ENCODE measurements around the gene ING2. TPM values are rescaled to one million over a fixed set of nuclear protein-coding genes. Genes with fewer than 3 reads are reported as not detected.
A peak's percentile ranks its signal among the peaks of the same experiment; 100 is the strongest.

The ING2 gene
- total and polyA plus RNA-seq, 12 donors, result 18.9 to 119 (median 43.6) TPM

DNA sequence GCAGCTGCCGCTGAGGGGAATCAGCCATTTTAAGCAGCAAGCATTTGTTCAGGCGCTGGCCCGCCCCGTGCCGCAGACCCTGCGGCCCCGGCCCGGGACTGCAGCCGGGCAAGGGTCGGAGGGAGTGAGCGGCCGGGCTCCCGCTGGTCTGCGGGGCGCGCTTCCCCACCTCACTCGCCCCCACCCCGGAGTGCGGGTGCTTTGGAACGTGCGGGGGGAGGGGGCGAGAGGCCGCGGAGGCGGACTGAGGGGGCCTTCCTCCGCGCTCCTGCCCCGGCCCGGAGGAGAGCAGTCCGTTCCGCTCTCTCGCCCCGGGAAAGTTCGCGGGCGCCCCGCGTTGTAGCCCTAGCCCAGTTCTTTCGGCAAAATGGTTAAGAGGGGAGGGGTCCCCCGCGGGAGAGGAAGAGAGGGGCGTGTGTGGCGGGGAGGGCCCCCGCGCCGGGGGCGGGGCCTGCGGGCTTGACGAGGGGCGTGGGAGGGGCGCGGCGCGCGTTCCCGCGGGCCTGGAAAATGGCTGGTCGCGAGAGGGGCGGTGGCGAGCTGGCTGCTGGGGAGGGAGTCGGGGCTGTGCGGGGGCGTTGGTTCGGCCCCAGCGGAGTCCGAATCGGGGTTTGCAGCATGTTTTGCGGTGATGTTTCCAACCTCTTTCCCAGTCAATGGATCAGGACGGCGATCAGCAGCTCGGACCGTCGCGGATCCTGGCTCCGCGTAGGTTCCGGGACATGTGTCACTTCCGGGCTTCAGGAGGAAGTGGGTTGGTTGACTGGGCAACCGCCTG is 942 bp downstream of the ING2 start:
- intact Hi-C loops (cut with DNase I), result loop anchor here in 1 of 2 donors (10.0 kb wide), 1 partner anchor 149 kb away; the partner anchor contains the start of genes RWDD4 and TRAPPC11
- peaks cover 0 to 9% of the 10 kb centered on the region in 2 donors for H3K36me3 ChIP-seq (replicated peaks in 1 of 2)

DNA sequence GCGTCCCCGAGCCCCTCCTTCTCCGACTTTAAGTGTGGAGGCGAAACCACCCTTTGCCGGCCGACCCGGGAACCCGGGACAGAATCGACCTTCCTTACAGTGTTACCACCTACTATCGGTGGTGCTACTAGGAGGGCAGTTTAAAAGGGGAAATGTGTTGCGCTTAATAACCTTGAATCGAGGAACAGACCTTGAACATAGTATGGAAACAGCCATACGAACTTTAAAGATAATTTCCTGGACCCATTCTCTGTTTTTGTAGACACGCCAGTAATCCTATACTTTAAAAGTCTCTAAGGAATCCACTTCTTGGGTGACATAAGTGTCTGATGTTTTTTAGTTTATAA is 1.5 kb downstream of the ING2 start:
- Histone ChIP-seq H3K36me3 (replicated peaks in 1 of 2) (peaks cover 0 to 14% of the 10 kb centered on the region in 2 donors), H3K27ac (peak overlapping the region; percentile 89 to 99 (median 99)), H3K9me3 (replicated peaks in 1 of 3) (no peaks in the 10 kb centered on the region), H3K27me3 (no peaks in the 10 kb centered on the region), H3K4me3 (peak overlapping the region; percentile 76 to 99 (median 87)), H3K4me1 (replicated peaks in 1 of 2) (peaks cover 19 to 35% of the 10 kb centered on the region in 2 donors)
- TF ChIP-seq, protein P1, sequence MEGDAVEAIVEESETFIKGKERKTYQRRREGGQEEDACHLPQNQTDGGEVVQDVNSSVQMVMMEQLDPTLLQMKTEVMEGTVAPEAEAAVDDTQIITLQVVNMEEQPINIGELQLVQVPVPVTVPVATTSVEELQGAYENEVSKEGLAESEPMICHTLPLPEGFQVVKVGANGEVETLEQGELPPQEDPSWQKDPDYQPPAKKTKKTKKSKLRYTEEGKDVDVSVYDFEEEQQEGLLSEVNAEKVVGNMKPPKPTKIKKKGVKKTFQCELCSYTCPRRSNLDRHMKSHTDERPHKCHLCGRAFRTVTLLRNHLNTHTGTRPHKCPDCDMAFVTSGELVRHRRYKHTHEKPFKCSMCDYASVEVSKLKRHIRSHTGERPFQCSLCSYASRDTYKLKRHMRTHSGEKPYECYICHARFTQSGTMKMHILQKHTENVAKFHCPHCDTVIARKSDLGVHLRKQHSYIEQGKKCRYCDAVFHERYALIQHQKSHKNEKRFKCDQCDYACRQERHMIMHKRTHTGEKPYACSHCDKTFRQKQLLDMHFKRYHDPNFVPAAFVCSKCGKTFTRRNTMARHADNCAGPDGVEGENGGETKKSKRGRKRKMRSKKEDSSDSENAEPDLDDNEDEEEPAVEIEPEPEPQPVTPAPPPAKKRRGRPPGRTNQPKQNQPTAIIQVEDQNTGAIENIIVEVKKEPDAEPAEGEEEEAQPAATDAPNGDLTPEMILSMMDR (IDR thresholded peaks at IDR 0.05), result no peak
- TF ChIP-seq POLR2A (IDR thresholded peaks at IDR 0.05), result no peak
- intact Hi-C loops (cut with DNase I), result loop anchor here in 1 of 2 donors (10.0 kb wide), 1 partner anchor 148 kb away; the partner anchor contains the start of genes RWDD4 and TRAPPC11
- no peak for DNase-seq
- 0 to 2% (median 1%) methylated on average over 6 to 14 of the region's 14 CpGs for WGBS, 4 donors

More for the DNA sequence above, 942 bp downstream of the ING2 start:
- Histone ChIP-seq H3K27ac (peak overlapping the region; percentile 89 to 99 (median 99)), H3K9me3 (replicated peaks in 1 of 3) (no peaks in the 10 kb centered on the region), H3K4me3 (peak overlapping the region; percentile 76 to 99 (median 87)), H3K27me3 (no peaks in the 10 kb centered on the region), H3K4me1 (replicated peaks in 1 of 2) (peaks cover 19 to 35% of the 10 kb centered on the region in 2 donors)
- peak; percentile 86 to 94 (median 93) for DNase-seq
- WGBS, 4 donors, result 0 to 1% (median 1%) methylated on average over 18 to 80 of the region's 80 CpGs
- TF ChIP-seq, protein P1 (IDR thresholded peaks at IDR 0.05), result peak in 3 of 6 experiments; percentile 9 to 39 (median 9)
- TF ChIP-seq POLR2A (IDR thresholded peaks at IDR 0.05), result peak; percentile 43 to 78

DNA sequence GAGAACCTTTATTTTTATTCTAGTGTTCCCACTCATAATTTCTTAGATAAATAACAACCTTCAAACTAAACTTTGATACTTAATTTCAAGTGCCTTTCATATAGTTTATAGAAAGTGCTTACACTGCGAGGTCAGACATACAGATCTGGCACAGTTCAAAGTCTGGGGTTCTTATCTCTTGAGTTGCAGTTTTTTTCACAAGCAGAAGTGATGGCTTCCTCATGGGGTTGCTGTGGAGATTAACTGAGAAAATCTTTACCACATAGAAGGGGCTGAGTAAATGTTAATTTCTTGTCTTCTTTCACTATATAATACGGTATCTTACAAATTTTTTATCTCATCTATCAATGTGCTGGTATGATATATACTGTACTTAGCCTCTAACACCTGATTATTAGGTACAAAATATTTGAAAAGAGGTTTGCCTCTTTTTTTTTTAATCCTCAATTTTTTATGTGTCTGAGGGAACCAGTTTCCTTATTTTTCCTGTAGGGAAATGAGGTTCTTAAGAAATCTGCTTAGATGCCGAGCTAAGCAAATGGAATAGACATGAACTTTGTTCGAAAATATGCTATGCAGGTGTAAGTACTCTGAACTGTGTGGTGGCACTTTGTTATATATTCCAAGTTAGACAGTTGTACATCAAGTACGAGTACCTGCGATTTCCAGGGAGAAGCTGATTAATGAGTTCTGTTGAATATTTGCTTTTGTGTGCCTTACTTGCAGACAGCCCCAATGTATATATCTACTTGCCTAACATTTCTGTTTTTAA is 3.3 kb downstream of the ING2 start:
- Histone ChIP-seq H3K36me3 (replicated peaks in 1 of 2) (peaks cover 0 to 32% of the 10 kb centered on the region in 2 donors), H3K4me1 (replicated peaks in 1 of 2) (peaks cover 8 to 28% of the 10 kb centered on the region in 2 donors), H3K27ac (peak overlapping the region in 4 of 5 donors; percentile 10 to 99 (median 62)), H3K27me3 (no peaks in the 10 kb centered on the region), H3K4me3 (peak overlapping the region in 1 of 4 donors; percentile 24), H3K9me3 (replicated peaks in 1 of 3) (no peaks in the 10 kb centered on the region)
- TF ChIP-seq, protein P1 (IDR thresholded peaks at IDR 0.05), result no peak
- TF ChIP-seq POLR2A (IDR thresholded peaks at IDR 0.05), result no peak
- WGBS, 4 donors, result 30 to 42% (median 36%) methylated on average over 6 of the region's 6 CpGs
- intact Hi-C loops (cut with DNase I), result loop anchor here in 1 of 2 donors (10.0 kb wide), 1 partner anchor 147 kb away; the partner anchor contains the start of genes RWDD4 and TRAPPC11
- no peak for DNase-seq
